Loucy (cell line): Measurements from ENCODE around the gene MRPS24.
"Not testable (repeated sequence)": the region's sequence is repeated elsewhere in the genome, so short reads cannot be mapped to it uniquely, and the experiment has no call there.

Experiments used
- H2AFZ ChIP-seq: fragments of 200-600 bp; sonication (generic); 2 replicates; pipeline ENCODE4 v1.6.0; 2016; ENCODE audit warnings: antibody characterized with exemption, mild to moderate bottlenecking, low read length, moderate library complexity
- H3F3A ChIP-seq: fragments of 200-600 bp; 2 replicates; pipeline ENCODE4 v1.6.0; 2016; ENCODE audit warnings: antibody characterized with exemption, low read depth, mild to moderate bottlenecking
- H3K27me3 ChIP-seq: fragments of 200-600 bp; sonication (generic); 2 replicates; pipeline ENCODE4 v1.6.1; 2014; ENCODE audit warnings: low read length, mild to moderate bottlenecking; ENCODE audit not compliant: insufficient read depth, poor library complexity, severe bottlenecking
- H3K36me3 ChIP-seq: fragments of 200-600 bp; sonication (generic); 2 replicates; pipeline ENCODE4 v1.6.1; 2016; ENCODE audit warnings: low read length; ENCODE audit not compliant: insufficient read depth
- H3K4me1 ChIP-seq: fragments of 200-600 bp; sonication (generic); 2 replicates; pipeline ENCODE4 v1.5.1; 2014; ENCODE audit warnings: low read length, mild to moderate bottlenecking; ENCODE audit not compliant: insufficient read depth, poor library complexity, severe bottlenecking
- H3K4me2 ChIP-seq: fragments of 200-600 bp; sonication (generic); 2 replicates; pipeline ENCODE4 v1.6.0; 2014; ENCODE audit warnings: antibody characterized with exemption, low read length, low read depth, mild to moderate bottlenecking; ENCODE audit not compliant: poor library complexity, severe bottlenecking
- H3K4me3 ChIP-seq: fragments of 200-600 bp; sonication (generic); 2 replicates; pipeline ENCODE4 v1.5.1; 2014; ENCODE audit warnings: low read length, mild to moderate bottlenecking, mixed read lengths; ENCODE audit not compliant: poor library complexity, severe bottlenecking
- H3K79me2 ChIP-seq: fragments of 200-600 bp; sonication (generic); 2 replicates; pipeline ENCODE4 v1.6.1; 2014; ENCODE audit warnings: low read length; ENCODE audit not compliant: insufficient read depth
- H3K9ac ChIP-seq: fragments of 200-600 bp; sonication (generic); 2 replicates; pipeline ENCODE4 v1.6.0; 2014; ENCODE audit warnings: mild to moderate bottlenecking, low read depth, low read length, moderate library complexity; ENCODE audit not compliant: poor library complexity, severe bottlenecking
- H3K9me2 ChIP-seq: fragments of 200-600 bp; sonication (generic); replicated peaks from 2 replicates; pipeline ENCODE4 v1.6.1; 2016; ENCODE audit warnings: low read depth, low read length, mixed read lengths
- H3K9me3 ChIP-seq: fragments of 200-600 bp; sonication (generic); 2 replicates; pipeline ENCODE4 v1.6.1; 2014; ENCODE audit warnings: mild to moderate bottlenecking, antibody characterized with exemption, low read length, low read depth; ENCODE audit not compliant: insufficient read depth
- H4K20me1 ChIP-seq: fragments of 200-600 bp; sonication (generic); 2 replicates; pipeline ENCODE4 v1.6.0; 2014; ENCODE audit warnings: antibody characterized with exemption, low read length, mild to moderate bottlenecking; ENCODE audit not compliant: insufficient read depth, poor library complexity, severe bottlenecking
- EZH2phosphoT487 ChIP-seq: fragments of 200-600 bp; IDR thresholded peaks from 2 replicates; pipeline ENCODE4 v1.6.1; 2018; ENCODE audit warnings: antibody characterized with exemption, mild to moderate bottlenecking, moderate library complexity, borderline replicate concordance
- TF ChIP-seq, protein P1 (sequence below): fragments of 200-600 bp; sonication (generic); conservative IDR thresholded peaks from 2 replicates; pipeline ENCODE4 v1.5.1; 2014; ENCODE audit warnings: mild to moderate bottlenecking, antibody characterized with exemption, low read length

Gene MRPS24

DNA sequence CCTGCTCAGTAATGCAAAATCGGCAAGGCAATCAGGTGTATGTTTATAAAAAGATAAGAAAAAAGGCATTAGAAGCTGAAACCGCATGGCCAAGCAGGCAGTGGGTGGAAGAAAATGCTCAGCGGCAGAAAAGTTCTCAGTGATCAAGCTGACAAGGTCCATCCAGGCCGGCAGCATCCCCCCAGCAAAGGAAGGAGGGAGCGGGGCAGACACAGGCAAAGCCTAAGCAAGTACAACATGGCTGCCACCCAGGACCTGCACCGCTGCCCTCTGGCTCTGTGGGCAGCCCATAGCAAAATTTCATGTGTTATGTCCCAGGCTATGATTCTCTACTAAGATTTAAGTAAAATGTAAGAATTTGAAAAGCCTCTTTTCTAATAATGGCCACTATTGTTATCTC is 45.4 kb downstream of the MRPS24 start:
- no peak overlapping the region for H3K9ac ChIP-seq
- no peak overlapping the region for H3K4me2 ChIP-seq

DNA sequence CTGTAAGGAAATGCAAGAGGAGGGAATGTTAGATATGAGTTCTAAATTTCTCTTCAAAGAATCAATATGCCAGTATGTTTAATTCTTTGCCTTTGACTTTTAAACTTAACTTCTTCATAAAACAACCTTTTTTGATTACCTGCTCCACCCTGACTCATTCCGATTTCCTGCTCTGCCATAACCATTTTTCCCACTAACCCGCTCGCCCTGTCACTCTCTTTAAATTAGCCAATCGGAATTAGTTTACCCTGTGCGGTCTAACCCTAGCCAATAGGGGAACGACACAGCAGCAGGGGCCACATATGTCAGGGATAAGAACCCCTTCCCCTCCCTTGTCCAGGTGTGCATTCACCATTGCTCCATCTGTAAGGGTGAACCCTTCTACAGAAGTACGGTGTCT is 45.9 kb downstream of the MRPS24 start:
- H3K9me3 ChIP-seq, H3K79me2 ChIP-seq, H3K9me2 ChIP-seq, H3F3A ChIP-seq, H3K4me1 ChIP-seq, H4K20me1 ChIP-seq, H3K27me3 ChIP-seq, H2AFZ ChIP-seq, H3K9ac ChIP-seq, H3K36me3 ChIP-seq, H3K4me2 ChIP-seq, H3K4me3 ChIP-seq: not testable (repeated sequence)

More for the DNA sequence above, 45.4 kb downstream of the MRPS24 start:
- Histone ChIP-seq H3K27me3 (no peaks in the 10 kb centered on the region), H2AFZ (no peak overlapping the region), H3F3A (no peaks in the 10 kb centered on the region), H3K9me2 (no peaks in the 10 kb centered on the region), H3K4me1 (no peaks in the 10 kb centered on the region), H3K4me3 (no peak overlapping the region), H3K36me3 (no peaks in the 10 kb centered on the region), H3K79me2 (no peaks in the 10 kb centered on the region), H4K20me1 (no peaks in the 10 kb centered on the region), H3K9me3 (no peaks in the 10 kb centered on the region)
- TF ChIP-seq EZH2phosphoT487, result no peak
- TF ChIP-seq, protein P1, sequence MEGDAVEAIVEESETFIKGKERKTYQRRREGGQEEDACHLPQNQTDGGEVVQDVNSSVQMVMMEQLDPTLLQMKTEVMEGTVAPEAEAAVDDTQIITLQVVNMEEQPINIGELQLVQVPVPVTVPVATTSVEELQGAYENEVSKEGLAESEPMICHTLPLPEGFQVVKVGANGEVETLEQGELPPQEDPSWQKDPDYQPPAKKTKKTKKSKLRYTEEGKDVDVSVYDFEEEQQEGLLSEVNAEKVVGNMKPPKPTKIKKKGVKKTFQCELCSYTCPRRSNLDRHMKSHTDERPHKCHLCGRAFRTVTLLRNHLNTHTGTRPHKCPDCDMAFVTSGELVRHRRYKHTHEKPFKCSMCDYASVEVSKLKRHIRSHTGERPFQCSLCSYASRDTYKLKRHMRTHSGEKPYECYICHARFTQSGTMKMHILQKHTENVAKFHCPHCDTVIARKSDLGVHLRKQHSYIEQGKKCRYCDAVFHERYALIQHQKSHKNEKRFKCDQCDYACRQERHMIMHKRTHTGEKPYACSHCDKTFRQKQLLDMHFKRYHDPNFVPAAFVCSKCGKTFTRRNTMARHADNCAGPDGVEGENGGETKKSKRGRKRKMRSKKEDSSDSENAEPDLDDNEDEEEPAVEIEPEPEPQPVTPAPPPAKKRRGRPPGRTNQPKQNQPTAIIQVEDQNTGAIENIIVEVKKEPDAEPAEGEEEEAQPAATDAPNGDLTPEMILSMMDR, result no peak
